CD4-positive, alpha-beta T cell treated with Interleukin-10 for 1 hour (primary cell): Measurements from ENCODE around the gene AKR1A1.
"Not testable (repeated sequence)": the region's sequence is repeated elsewhere in the genome, so short reads cannot be mapped to it uniquely, and the experiment has no call there.

ENCODE experiments used
- DNase-seq: peaks from one replicate; pipeline ENCODE4 v3.0.0-alpha.2; 2020

The AKR1A1 gene

GRCh38 chr1:45570631-45571030, 20.0 kb downstream of the AKR1A1 start:
- no peak for DNase-seq

GRCh38 chr1:45573231-45573804, 22.7 kb downstream of the AKR1A1 start:
- no peak for DNase-seq

- DNase-seq = no peak
Measured at GRCh38 chr1:45574105-45574626, 23.5 kb downstream of the AKR1A1 start.

GRCh38 chr1:45583264-45583665, 32.6 kb downstream of the AKR1A1 start:
- DNase-seq = peak; percentile 97

DNA sequence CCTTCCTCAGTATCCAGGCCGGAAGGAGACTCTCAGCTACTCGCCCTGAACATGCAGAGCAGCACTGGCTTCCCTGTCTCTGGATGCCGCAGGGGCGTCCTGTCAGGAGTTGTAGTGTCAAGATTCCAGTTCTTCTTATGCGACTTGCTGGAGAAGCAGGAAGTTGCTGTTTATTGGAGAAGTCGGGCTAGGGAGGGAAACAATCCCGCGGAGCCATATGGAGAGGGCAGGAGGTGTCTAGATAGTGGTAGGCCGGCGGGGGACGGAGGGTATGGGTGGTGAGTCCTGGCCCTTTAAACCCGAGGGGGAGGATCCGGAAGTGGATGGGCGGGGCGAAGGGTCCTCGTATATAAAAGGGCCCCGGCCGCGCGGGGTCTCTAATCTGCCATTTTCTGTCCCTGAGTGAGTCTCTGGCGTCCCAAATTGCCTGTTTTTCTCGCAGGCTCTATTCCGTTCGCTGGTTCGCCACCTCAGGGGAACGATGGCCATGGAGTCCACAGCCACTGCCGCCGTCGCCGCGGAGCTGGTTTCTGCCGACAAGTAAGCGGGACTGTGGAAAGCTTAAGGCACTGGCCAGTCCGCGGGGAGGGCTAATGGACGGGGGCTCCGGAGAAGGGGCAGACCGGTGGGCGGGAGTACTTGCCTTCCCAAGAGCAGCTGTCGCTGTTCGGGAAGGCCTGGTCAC, 33.2 kb downstream of the AKR1A1 start, which contains the start of gene NASP:
TSS of gene NASP (plus strand) at position 376 of the 685 bp plus-strand sequence. CDS start at position 482, 106 bp downstream.
- peak; percentile 94 for DNase-seq

DNA sequence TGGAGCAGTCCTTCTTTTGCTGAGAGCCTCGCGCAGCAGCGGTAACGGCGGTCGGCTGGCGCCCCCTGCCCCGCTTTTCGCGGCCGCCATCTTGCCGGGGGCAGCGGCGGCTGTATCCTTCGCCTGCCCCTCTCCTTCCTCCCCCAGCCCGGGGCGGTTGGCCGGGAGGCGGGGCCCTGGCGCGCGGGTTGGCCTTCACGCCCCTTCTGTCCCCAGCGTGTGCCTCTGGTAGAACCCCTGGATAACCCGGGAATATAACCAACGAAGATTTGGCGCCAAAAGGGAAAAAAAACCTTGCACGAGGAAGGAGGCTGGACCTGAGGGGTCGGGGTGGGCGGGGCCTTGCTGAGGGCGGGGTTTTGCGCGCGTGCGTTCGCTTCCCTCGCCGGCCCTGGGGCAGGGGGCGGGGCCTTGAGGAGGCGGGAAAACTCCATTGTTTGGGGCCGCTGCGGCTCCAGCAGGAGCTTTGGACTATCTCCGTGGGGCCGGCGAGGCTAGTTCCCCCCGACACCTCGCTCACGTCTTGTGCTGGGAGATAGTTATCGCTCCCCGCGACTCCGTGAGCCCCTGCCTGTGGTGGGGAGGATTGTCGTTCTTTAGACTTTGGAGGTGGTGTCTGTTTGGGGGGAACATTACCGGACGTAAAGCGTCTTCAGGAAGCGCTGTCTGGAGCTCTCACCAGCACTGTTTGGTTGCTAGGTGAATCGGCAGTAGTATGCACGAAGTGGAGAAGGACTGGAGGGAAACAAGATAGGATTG, 33.9 kb downstream of the AKR1A1 start:
- peak; percentile 87 for DNase-seq

- no peak for DNase-seq
Measured at GRCh38 chr1:45585110-45585426, 34.4 kb downstream of the AKR1A1 start.

- no peak for DNase-seq
Measured at GRCh38 chr1:45585496-45586075, 35.0 kb downstream of the AKR1A1 start.

DNA sequence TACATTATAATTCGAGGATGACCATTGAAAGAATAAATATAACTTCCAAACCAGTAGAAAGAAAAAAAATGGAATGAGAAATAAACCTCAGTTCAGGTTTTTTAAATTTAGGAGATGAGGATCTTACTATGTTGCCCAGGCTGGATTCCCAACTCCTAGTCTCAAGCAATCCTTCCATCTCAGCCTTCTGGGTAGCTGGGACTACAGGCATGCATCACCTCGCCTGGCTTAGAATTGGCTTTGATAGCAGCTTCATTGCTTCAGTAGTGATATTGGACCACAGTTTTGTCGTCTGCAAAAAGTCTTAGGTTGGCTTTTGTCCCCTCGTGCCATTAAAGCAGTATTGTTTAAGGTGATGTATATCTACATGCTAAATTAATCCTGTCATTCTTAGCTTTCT, 36.1 kb downstream of the AKR1A1 start:
- DNase-seq = no peak

DNA sequence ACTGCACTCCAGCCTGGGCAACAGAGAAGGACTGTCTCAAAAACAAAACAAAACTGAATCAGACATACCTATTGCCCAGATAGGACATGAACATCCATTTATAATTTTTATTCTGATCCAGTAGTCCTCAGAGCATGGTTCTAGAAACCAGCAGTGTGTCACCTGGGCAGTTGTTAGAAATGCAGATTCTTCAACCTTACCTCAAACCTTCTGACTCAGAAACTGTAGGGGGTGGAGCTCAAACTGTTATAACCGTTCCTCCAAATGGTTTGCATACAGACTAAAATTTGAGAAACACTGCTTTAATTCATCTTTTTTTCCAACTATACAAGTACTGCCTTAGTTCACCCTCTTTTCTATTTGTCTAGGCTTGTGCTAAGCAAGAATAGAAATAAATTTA, 39.2 kb downstream of the AKR1A1 start:
- DNase-seq = no peak

DNA sequence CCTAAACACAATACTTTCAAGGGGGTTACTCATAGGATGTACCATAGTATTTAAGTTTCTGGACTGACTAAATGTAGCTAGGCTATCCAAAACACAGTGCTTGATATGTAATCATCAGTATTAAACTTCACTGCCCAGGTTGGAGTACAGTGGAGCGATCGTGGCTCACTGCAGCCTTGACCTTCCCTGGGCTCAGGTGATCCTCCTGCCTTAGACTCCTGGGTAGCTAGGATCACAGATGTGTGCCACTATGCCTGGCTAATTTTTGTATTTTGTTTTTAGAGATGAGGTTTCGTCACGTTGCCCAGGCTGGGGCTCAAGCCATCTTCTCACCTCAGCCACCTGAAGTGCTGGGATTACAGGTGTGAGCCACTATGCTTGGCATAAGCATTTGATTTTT, 43.8 kb downstream of the AKR1A1 start:
- DNase-seq = no peak

DNA sequence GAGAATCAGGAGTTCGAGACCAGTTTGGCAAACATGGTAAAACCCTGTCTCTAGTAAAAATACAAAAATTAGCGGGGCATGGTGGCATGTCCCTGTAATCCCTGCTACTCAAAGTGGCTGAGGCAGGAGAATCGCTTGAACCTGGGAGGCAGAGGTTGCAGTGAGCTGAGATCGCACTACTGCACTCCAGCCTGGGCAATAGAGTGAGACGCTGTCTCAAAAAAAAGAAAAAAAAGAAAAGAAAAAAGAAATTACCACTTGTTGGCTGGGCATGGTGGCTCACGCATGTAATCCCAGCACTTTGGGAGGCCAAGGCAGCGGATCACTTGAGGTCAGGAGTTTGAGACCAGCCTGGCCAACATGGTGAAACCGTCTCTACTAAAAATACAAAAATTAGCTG, 46.1 kb downstream of the AKR1A1 start:
- DNase-seq = not testable (repeated sequence)

GRCh38 chr1:45604239-45604638, 53.6 kb downstream of the AKR1A1 start:
- no peak for DNase-seq

DNA sequence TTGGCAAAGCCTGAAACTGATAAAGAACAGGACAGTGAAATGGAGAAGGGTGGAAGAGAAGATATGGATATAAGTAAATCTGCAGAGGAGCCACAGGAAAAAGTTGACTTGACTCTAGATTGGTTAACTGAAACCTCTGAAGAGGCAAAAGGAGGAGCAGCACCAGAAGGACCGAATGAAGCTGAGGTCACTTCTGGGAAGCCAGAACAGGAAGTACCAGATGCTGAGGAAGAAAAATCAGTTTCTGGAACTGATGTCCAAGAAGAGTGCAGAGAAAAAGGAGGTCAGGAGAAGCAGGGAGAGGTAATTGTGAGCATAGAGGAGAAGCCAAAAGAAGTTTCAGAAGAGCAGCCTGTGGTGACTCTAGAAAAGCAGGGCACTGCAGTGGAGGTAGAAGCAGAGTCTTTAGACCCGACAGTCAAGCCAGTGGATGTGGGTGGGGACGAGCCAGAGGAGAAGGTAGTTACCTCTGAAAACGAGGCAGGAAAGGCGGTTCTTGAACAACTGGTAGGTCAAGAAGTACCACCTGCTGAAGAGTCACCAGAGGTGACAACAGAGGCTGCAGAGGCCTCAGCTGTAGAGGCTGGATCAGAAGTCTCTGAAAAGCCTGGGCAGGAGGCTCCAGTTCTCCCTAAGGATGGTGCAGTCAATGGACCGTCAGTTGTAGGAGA, 56.9 kb downstream of the AKR1A1 start:
- DNase-seq = no peak

GRCh38 chr1:45608175-45609156, 57.8 kb downstream of the AKR1A1 start:
- no peak for DNase-seq

DNA sequence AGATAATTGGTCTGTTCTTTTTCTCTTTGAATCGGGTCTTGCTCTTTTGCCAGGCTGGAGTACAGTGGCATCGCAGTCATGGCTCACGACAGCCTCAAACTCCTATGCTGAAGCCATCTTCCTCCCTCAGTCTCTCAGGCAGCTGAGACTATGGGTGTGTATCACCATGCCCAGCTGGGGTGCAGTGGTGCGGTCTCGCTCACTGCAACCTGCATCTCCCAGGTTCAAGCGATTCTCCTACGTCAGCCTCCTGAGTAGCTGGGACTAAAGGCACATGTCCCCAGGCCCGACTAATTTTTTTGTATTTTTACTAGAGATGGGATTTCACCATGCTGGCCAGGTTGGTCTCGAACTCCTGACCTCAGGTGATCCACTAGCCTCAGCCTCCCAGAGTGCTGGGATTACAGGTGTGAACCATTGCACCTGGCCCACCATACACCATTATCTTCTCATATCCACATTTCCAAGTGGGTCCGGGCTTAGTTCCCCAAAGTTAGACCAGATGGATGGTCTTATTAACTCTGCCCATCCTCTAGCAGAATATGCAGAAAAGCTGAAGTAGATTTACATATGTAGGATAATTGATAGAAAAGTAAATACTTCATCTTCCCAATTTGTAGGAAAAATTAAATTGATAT, 60.1 kb downstream of the AKR1A1 start:
- no peak for DNase-seq

GRCh38 chr1:45612941-45613579, 62.4 kb downstream of the AKR1A1 start:
- DNase-seq = no peak

- no peak for DNase-seq
Measured at GRCh38 chr1:45615885-45616284, 65.3 kb downstream of the AKR1A1 start.

- DNase-seq = no peak
Measured at GRCh38 chr1:45617618-45618017, 67.0 kb downstream of the AKR1A1 start.

GRCh38 chr1:45619149-45619921, 68.7 kb downstream of the AKR1A1 start:
- no peak for DNase-seq
